HG03342 (cell line): ENCODE measurements around the gene SPATA31C1.
"Not testable (repeated sequence)": the region's sequence is repeated elsewhere in the genome, so short reads cannot be mapped to it uniquely, and the experiment has no call there.

Source experiments
- ATAC-seq: cut with Tn5 transposase; IDR thresholded peaks from one replicate; pipeline ENCODE4 v1.9.1; 2021; ENCODE audit warnings: mild to moderate bottlenecking, moderate library complexity; ENCODE audit not compliant: unreplicated experiment

The SPATA31C1 gene

GRCh38 chr9:87886210-87886932, 31.4 kb upstream of the SPATA31C1 start:
- ATAC-seq, result no peak

GRCh38 chr9:87886933-87887505, 30.7 kb upstream of the SPATA31C1 start:
- no peak for ATAC-seq

GRCh38 chr9:87887661-87888480, 29.9 kb upstream of the SPATA31C1 start:
- ATAC-seq, result no peak

GRCh38 chr9:87888501-87888900, 29.3 kb upstream of the SPATA31C1 start:
- ATAC-seq, result no peak

- ATAC-seq, result no peak
Observed at GRCh38 chr9:87889065-87889881, 28.5 kb upstream of the SPATA31C1 start.

GRCh38 chr9:87889882-87890252, 27.9 kb upstream of the SPATA31C1 start:
- ATAC-seq, result no peak

GRCh38 chr9:87890837-87891236, 26.9 kb upstream of the SPATA31C1 start:
- no peak for ATAC-seq

GRCh38 chr9:87891754-87892153, 26.0 kb upstream of the SPATA31C1 start:
- ATAC-seq, result no peak

GRCh38 chr9:87892956-87893355, 24.8 kb upstream of the SPATA31C1 start:
- no peak for ATAC-seq

- no peak for ATAC-seq
Observed at GRCh38 chr9:87894998-87895625, 22.6 kb upstream of the SPATA31C1 start.

GRCh38 chr9:87896891-87897290, 20.9 kb upstream of the SPATA31C1 start:
- no peak for ATAC-seq

- no peak for ATAC-seq
Observed at GRCh38 chr9:87898151-87898550, 19.6 kb upstream of the SPATA31C1 start.

GRCh38 chr9:87902371-87902770, 15.4 kb upstream of the SPATA31C1 start:
- ATAC-seq, result not testable (repeated sequence)

GRCh38 chr9:87909310-87910041, 8.3 kb upstream of the SPATA31C1 start:
- no peak for ATAC-seq

- ATAC-seq, result no peak
Observed at GRCh38 chr9:87910821-87911220, 6.9 kb upstream of the SPATA31C1 start.

- not testable (repeated sequence) for ATAC-seq
Observed at GRCh38 chr9:87919013-87919412, 1.3 kb downstream of the SPATA31C1 start.

- not testable (repeated sequence) for ATAC-seq
Observed at GRCh38 chr9:87921561-87921960, 3.8 kb downstream of the SPATA31C1 start.

GRCh38 chr9:87923012-87923411, 5.2 kb downstream of the SPATA31C1 start:
- not testable (repeated sequence) for ATAC-seq

- ATAC-seq, result not testable (repeated sequence)
Observed at GRCh38 chr9:87924851-87925250, 7.1 kb downstream of the SPATA31C1 start.

GRCh38 chr9:87929152-87929551, 11.4 kb downstream of the SPATA31C1 start:
- ATAC-seq, result not testable (repeated sequence)
